ENCODE measurements around the gene DCTN3. TPM values are rescaled to one million over a fixed set of nuclear protein-coding genes. Genes with fewer than 3 reads are reported as not detected.
A peak's percentile ranks its signal among the peaks of the same experiment; 100 is the strongest.

Gene DCTN3
- polyA plus RNA-seq, 2 donors, result 44.4 to 112 TPM

DNA sequence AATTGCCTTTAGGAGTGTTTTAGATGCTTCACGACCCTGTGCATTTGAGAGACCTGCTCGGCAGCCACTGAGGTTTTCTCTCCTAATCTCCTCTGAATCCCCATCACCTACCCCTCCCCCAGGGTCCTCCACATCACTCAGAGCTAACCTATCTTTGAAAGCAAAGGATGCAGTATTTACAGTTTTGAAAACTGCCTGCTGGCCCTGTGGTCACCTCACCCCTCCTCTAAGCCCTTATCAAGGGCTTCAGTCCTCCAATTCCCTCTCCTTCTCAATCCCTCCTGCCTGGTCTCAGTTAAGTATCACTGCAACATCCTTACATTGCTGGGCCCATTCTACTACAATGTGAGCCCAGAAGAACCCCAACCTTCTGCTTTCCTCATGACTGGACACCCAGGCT is 13.0 kb downstream of the DCTN3 start:
- H3K27ac ChIP-seq (ENCODE audit: low read depth in 2 of 2, low read length in 1 of 2), result no peak overlapping the region
- H3K9me3 ChIP-seq (ENCODE audit: control insufficient read depth in 2 of 2, insufficient read depth in 1 of 2, low read depth in 1 of 2, low read length in 1 of 2), result peaks cover 0 to 2% of the 10 kb centered on the region in 2 donors
- 26 to 36% methylated on average over 2 of the region's 2 CpGs for WGBS, 2 donors
- H3K27me3 ChIP-seq (ENCODE audit: control insufficient read depth in 1 of 2, insufficient read depth in 2 of 2, low read length in 2 of 2), result no peaks in the 10 kb centered on the region
- peaks cover 0 to 4% of the 10 kb centered on the region in 2 donors for H3K36me3 ChIP-seq (ENCODE audit: control insufficient read depth in 2 of 2, insufficient read depth in 2 of 2, low read length in 1 of 2)
- H3K4me1 ChIP-seq (ENCODE audit: control insufficient read depth in 2 of 2, insufficient read depth in 2 of 2, low read length in 1 of 2), result peaks cover 0 to 10% of the 10 kb centered on the region in 2 donors
- H3K4me3 ChIP-seq (ENCODE audit: low read depth in 1 of 2, low read length in 2 of 2), result no peak overlapping the region

DNA sequence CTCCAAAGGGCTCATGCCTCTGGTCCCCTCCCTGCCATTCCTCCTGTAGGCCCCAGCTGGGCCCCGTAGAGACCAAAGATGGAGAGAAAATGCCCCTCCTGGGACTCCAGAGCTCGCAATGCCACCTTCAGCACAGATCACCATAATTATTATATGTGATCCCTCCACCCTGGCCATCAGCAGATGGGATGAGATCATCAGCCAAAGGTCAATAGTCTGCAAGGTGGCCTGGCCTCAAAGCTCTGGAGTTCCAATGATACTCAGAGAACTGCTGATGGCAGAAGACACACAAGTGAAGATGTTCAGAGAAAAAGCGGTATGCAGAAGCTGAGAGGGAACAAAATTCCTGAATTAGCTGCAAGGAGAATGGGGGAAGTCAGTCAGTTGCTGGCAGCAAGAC is 13.4 kb downstream of the DCTN3 start:
- Histone ChIP-seq H3K4me1 (ENCODE audit: control insufficient read depth in 2 of 2, insufficient read depth in 2 of 2, low read length in 1 of 2) (peaks cover 0 to 10% of the 10 kb centered on the region in 2 donors), H3K36me3 (ENCODE audit: control insufficient read depth in 2 of 2, insufficient read depth in 2 of 2, low read length in 1 of 2) (peaks cover 0 to 4% of the 10 kb centered on the region in 2 donors), H3K27me3 (ENCODE audit: control insufficient read depth in 1 of 2, insufficient read depth in 2 of 2, low read length in 2 of 2) (no peaks in the 10 kb centered on the region), H3K4me3 (ENCODE audit: low read depth in 1 of 2, low read length in 2 of 2) (no peak overlapping the region), H3K27ac (ENCODE audit: low read depth in 2 of 2, low read length in 1 of 2) (no peak overlapping the region), H3K9me3 (ENCODE audit: control insufficient read depth in 2 of 2, insufficient read depth in 1 of 2, low read depth in 1 of 2, low read length in 1 of 2) (peaks cover 0 to 2% of the 10 kb centered on the region in 2 donors)
- 83 to 86% methylated on average over 3 of the region's 3 CpGs for WGBS, 2 donors

DNA sequence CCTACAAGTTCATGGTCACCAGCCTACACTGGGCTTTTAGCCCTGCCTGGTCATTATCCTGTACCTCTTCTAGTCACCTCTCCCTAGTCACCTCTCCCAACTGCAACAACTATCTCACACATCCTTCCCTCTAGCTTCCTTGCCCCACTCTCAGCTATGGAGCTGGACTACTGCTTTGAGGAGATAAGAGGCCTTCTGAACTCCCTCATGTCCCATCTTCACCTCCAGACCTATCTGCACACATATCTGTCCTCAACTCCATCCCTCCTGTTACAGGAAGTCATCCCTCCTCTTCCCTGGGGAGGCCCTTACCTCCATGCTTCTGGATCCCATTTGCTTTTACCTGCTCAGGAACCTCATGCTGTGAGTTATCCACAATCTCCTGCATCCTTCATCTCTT is 14.1 kb downstream of the DCTN3 start:
- Histone ChIP-seq H3K9me3 (ENCODE audit: control insufficient read depth in 2 of 2, insufficient read depth in 1 of 2, low read depth in 1 of 2, low read length in 1 of 2) (peaks cover 0 to 2% of the 10 kb centered on the region in 2 donors), H3K4me3 (ENCODE audit: low read depth in 1 of 2, low read length in 2 of 2) (no peak overlapping the region), H3K4me1 (ENCODE audit: control insufficient read depth in 2 of 2, insufficient read depth in 2 of 2, low read length in 1 of 2) (peaks cover 1 to 8% of the 10 kb centered on the region in 2 donors), H3K36me3 (ENCODE audit: control insufficient read depth in 2 of 2, insufficient read depth in 2 of 2, low read length in 1 of 2) (peaks cover 0 to 4% of the 10 kb centered on the region in 2 donors), H3K27ac (ENCODE audit: low read depth in 2 of 2, low read length in 1 of 2) (no peak overlapping the region), H3K27me3 (ENCODE audit: control insufficient read depth in 1 of 2, insufficient read depth in 2 of 2, low read length in 2 of 2) (no peaks in the 10 kb centered on the region)

DNA sequence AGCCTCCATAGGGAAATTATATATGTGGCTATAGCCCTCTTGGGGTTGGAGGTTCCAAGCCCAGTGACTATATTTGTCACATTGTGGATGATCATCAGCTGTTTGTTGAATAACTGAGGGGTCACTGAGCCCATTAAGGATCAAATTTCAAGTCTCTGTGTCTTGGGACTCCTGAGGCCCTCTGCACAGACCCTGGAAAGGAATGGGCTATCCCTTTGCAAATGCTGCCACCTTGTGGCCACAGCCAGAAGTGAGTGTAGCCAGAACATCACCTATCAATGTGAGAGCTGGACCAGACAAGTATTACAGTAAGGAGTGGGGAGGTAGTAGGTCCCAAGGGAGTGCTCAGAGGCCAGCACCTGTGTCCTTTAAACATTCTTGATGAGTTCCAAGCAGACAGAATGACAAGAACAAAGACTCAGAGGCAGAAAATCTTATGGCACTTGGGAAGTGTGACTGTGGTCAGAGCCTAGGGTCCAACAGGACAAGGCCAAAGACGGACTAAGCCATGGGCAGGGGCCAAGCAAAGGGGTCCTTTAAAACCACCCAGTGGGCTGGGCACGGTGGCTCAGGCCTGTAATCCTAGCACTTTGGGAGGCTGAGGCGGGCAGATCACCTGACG is 16.6 kb downstream of the DCTN3 start:
- no peak overlapping the region for H3K4me3 ChIP-seq (ENCODE audit: low read depth in 1 of 2, low read length in 2 of 2)
- no peak overlapping the region for H3K27ac ChIP-seq (ENCODE audit: low read depth in 2 of 2, low read length in 1 of 2)
- H3K9me3 ChIP-seq (ENCODE audit: control insufficient read depth in 2 of 2, insufficient read depth in 1 of 2, low read depth in 1 of 2, low read length in 1 of 2), result peaks cover 0 to 2% of the 10 kb centered on the region in 2 donors
- H3K27me3 ChIP-seq (ENCODE audit: control insufficient read depth in 1 of 2, insufficient read depth in 2 of 2, low read length in 2 of 2), result no peaks in the 10 kb centered on the region
- WGBS, 2 donors, result 55 to 63% methylated on average over 4 of the region's 4 CpGs
- H3K36me3 ChIP-seq (ENCODE audit: control insufficient read depth in 2 of 2, insufficient read depth in 2 of 2, low read length in 1 of 2), result no peaks in the 10 kb centered on the region
- H3K4me1 ChIP-seq (ENCODE audit: control insufficient read depth in 2 of 2, insufficient read depth in 2 of 2, low read length in 1 of 2), result peaks cover 3 to 6% of the 10 kb centered on the region in 2 donors

DNA sequence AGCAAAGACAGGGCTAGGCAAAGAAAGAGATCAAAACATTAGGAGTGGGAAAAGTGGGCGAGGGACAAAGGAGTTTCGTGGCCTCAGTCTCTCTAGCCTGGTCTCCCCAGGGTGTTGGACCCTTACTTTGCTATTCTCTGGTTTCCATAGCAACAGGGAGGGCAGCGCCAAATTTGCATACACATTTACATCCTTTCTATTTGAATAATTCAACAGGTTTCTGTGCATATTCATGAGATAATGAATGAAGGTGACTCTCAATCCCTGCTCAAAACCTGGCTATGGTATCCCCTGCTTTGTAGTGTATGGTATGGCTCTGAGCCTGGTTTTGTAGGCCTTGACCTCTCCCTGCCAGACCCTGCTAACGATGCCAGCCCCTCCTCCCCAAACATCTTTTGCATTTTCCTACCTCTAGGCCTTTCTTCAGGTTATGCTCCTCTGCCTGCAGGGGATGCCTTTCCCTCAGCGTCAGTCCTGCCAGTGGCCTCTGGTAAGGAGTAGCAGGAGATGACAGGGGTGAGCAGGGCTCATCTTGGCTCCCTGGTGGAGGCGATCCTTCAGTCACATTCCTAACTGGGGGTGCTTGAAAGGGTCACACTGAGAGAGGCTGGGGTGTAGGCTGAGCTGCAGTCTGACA is 18.2 kb downstream of the DCTN3 start:
- Histone ChIP-seq H3K36me3 (ENCODE audit: control insufficient read depth in 2 of 2, insufficient read depth in 2 of 2, low read length in 1 of 2) (no peaks in the 10 kb centered on the region), H3K4me3 (ENCODE audit: low read depth in 1 of 2, low read length in 2 of 2) (no peak overlapping the region), H3K27ac (ENCODE audit: low read depth in 2 of 2, low read length in 1 of 2) (no peak overlapping the region), H3K9me3 (ENCODE audit: control insufficient read depth in 2 of 2, insufficient read depth in 1 of 2, low read depth in 1 of 2, low read length in 1 of 2) (no peaks in the 10 kb centered on the region), H3K27me3 (ENCODE audit: control insufficient read depth in 1 of 2, insufficient read depth in 2 of 2, low read length in 2 of 2) (no peaks in the 10 kb centered on the region), H3K4me1 (ENCODE audit: control insufficient read depth in 2 of 2, insufficient read depth in 2 of 2, low read length in 1 of 2) (peaks cover 3 to 6% of the 10 kb centered on the region in 2 donors)
- 68 to 74% methylated on average over 6 of the region's 6 CpGs for WGBS, 2 donors

DNA sequence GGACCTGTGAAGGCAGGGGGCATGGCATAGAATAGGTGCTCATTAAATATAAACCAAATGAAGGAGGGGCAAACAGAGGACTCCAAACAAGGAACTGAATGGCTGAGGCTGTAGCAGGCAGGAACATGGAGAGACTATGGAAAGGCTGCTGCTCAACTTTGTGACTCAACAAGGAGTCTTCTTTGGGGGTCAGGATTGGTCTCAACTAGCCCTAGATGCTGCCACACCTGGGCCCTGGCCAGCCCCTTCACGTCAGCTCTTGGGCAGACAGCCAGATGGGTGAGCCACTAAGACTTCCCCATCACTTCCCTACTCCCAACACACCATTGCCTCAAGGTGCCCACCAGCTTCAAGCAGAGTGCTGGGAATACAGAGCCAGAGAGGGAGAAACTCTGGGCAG is 19.4 kb downstream of the DCTN3 start:
- Histone ChIP-seq H3K4me3 (ENCODE audit: low read depth in 1 of 2, low read length in 2 of 2) (no peak overlapping the region), H3K36me3 (ENCODE audit: control insufficient read depth in 2 of 2, insufficient read depth in 2 of 2, low read length in 1 of 2) (no peaks in the 10 kb centered on the region), H3K27ac (ENCODE audit: low read depth in 2 of 2, low read length in 1 of 2) (no peak overlapping the region), H3K27me3 (ENCODE audit: control insufficient read depth in 1 of 2, insufficient read depth in 2 of 2, low read length in 2 of 2) (no peaks in the 10 kb centered on the region), H3K4me1 (ENCODE audit: control insufficient read depth in 2 of 2, insufficient read depth in 2 of 2, low read length in 1 of 2) (peaks cover 3 to 6% of the 10 kb centered on the region in 2 donors), H3K9me3 (ENCODE audit: control insufficient read depth in 2 of 2, insufficient read depth in 1 of 2, low read depth in 1 of 2, low read length in 1 of 2) (no peaks in the 10 kb centered on the region)
- WGBS, 2 donors, result 9 to 33% methylated on average over 1 of the region's 1 CpG

DNA sequence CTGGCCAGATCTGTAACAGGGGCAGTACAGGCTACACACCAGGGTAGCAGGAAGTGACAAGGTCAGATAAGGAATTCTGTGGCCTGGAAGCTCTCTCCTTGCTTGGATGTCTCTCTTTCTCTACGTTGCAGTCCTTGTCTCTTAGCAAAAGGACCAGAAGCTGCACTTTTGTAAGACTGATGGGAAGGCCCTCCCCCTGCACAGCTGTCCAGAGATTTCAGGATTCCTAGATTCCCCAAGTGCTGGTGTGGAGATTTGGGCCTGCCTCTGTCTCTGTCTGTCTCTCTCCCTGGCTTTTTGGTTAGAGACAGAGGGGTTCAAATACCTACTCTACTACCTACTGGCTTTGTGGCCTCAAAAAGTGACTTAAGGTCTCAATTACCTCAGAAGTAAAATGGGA is 20.7 kb downstream of the DCTN3 start:
- no peaks in the 10 kb centered on the region for H3K9me3 ChIP-seq (ENCODE audit: control insufficient read depth in 2 of 2, insufficient read depth in 1 of 2, low read depth in 1 of 2, low read length in 1 of 2)
- 67 to 90% methylated on average over 1 of the region's 1 CpG for WGBS, 2 donors
- H3K27ac ChIP-seq (ENCODE audit: low read depth in 2 of 2, low read length in 1 of 2), result no peak overlapping the region
- peaks cover 3 to 6% of the 10 kb centered on the region in 2 donors for H3K4me1 ChIP-seq (ENCODE audit: control insufficient read depth in 2 of 2, insufficient read depth in 2 of 2, low read length in 1 of 2)
- H3K27me3 ChIP-seq (ENCODE audit: control insufficient read depth in 1 of 2, insufficient read depth in 2 of 2, low read length in 2 of 2), result no peaks in the 10 kb centered on the region
- H3K36me3 ChIP-seq (ENCODE audit: control insufficient read depth in 2 of 2, insufficient read depth in 2 of 2, low read length in 1 of 2), result no peaks in the 10 kb centered on the region
- no peak overlapping the region for H3K4me3 ChIP-seq (ENCODE audit: low read depth in 1 of 2, low read length in 2 of 2)

DNA sequence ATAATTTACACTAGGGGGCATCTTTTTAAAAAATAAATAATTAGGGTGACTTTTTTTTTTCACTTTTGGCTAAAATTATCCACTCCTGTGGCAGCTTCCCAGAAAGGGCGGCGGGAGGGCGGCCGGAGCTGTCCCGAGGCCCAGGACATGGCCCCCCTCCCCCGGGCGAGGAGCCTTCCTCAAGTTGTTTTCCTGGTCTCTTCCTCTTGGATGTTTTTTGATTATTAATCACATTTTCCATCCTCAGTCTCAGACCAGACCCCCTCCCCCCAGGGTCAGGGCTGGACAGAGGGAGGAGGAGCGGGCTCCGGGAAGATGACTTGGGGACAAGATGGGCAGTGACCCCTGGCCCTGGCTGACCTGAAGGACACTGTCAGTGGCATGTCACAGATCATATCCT is 26.1 kb downstream of the DCTN3 start:
- peaks cover 0 to 2% of the 10 kb centered on the region in 2 donors for H3K27me3 ChIP-seq (ENCODE audit: control insufficient read depth in 1 of 2, insufficient read depth in 2 of 2, low read length in 2 of 2)
- H3K4me3 ChIP-seq (ENCODE audit: low read depth in 1 of 2, low read length in 2 of 2), result no peak overlapping the region
- no peak overlapping the region for H3K27ac ChIP-seq (ENCODE audit: low read depth in 2 of 2, low read length in 1 of 2)
- peaks cover 9 to 21% of the 10 kb centered on the region in 2 donors for H3K4me1 ChIP-seq (ENCODE audit: control insufficient read depth in 2 of 2, insufficient read depth in 2 of 2, low read length in 1 of 2)
- H3K36me3 ChIP-seq (ENCODE audit: control insufficient read depth in 2 of 2, insufficient read depth in 2 of 2, low read length in 1 of 2), result no peaks in the 10 kb centered on the region
- WGBS, 2 donors, result 62 to 66% methylated on average over 9 of the region's 9 CpGs
- H3K9me3 ChIP-seq (ENCODE audit: control insufficient read depth in 2 of 2, insufficient read depth in 1 of 2, low read depth in 1 of 2, low read length in 1 of 2), result no peaks in the 10 kb centered on the region

DNA sequence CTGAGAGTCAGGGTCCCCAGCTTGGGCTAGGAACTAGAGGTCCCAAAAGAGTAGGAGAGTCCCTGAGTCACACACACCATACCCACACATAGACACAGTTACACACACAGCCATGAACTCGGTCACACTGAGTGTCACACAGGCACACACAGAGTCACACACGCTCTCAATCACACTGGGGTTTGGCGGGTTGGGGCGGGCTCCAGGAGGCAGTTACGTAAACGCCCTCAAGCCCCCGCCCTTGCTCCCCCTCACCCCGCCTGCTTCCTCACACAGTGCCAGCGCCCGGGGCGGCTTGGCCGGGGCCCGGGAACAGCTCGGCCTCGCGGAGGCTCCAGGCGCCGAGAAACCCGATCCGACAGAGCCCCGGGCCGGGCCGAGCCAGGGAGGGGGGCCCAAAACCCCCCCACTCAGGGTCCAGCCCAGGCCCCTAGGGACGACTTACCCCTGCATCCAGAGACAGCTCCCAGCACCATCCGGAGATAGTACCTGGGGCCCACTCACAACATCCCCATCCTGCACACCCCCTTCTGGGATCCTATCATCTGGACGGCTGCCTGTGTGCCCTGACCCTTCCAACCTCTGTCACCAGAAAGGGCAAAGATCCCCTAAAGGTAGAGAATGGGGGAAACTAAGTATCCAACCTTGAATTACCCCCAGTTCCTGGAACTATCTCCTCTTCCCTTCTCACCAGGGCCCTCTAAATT is 27.2 kb downstream of the DCTN3 start:
- Histone ChIP-seq H3K27ac (ENCODE audit: low read depth in 2 of 2, low read length in 1 of 2) (peak overlapping the region; percentile 22 to 27), H3K4me3 (ENCODE audit: low read depth in 1 of 2, low read length in 2 of 2) (no peak overlapping the region), H3K27me3 (ENCODE audit: control insufficient read depth in 1 of 2, insufficient read depth in 2 of 2, low read length in 2 of 2) (peaks cover under 1 to 11% of the 10 kb centered on the region in 2 donors), H3K36me3 (ENCODE audit: control insufficient read depth in 2 of 2, insufficient read depth in 2 of 2, low read length in 1 of 2) (no peaks in the 10 kb centered on the region), H3K9me3 (ENCODE audit: control insufficient read depth in 2 of 2, insufficient read depth in 1 of 2, low read depth in 1 of 2, low read length in 1 of 2) (no peaks in the 10 kb centered on the region), H3K4me1 (ENCODE audit: control insufficient read depth in 2 of 2, insufficient read depth in 2 of 2, low read length in 1 of 2) (peaks cover 12 to 27% of the 10 kb centered on the region in 2 donors)
- 5% methylated on average over 24 to 26 of the region's 26 CpGs for WGBS, 2 donors
